Peyer's patch (tissue), 4 donors: ENCODE results near the gene SULT2B1. TPM values are rescaled to one million over a fixed set of nuclear protein-coding genes. Genes with fewer than 3 reads are reported as not detected.

Experiments
- DNase-seq, 3 donors: peaks; one replicate each; pipeline ENCODE4 v3.0.0-alpha.2; 2017 to 2019
- H3K27ac ChIP-seq, 4 donors: fragments of 200-600 bp; sonication (generic); one replicate each; pipeline ENCODE4 v1.5.1; 2016 to 2019
- H3K27me3 ChIP-seq, 2 donors: fragments of 200-600 bp; sonication (generic); one replicate each; pipeline ENCODE4 v1.5.1; 2019
- H3K36me3 ChIP-seq, 3 donors: fragments of 200-600 bp; sonication (generic); one replicate each; pipeline ENCODE4 v1.5.1; 2016 to 2019
- H3K4me1 ChIP-seq, 4 donors: fragments of 200-600 bp; sonication (generic); one replicate each; pipeline ENCODE4 v1.5.1; 2016 to 2019
- H3K4me3 ChIP-seq, 4 donors: fragments of 200-600 bp; sonication (generic); 1 replicate in 3 of 4; 2 replicates in 1 of 4; pipeline ENCODE4 v1.5.1; 2016 to 2019; ENCODE audit warnings: mild to moderate bottlenecking in 1 of 4
- H3K9me3 ChIP-seq, 4 donors: fragments of 200-600 bp; sonication (generic); one replicate each; pipeline ENCODE4 v1.5.1; 2016 to 2019; ENCODE audit warnings: mild to moderate bottlenecking in 1 of 4
- POLR2A ChIP-seq, 2 donors: fragments of 450-650 bp; IDR thresholded peaks; one replicate each; pipeline ENCODE4 v1.5.1; 2017; ENCODE audit warnings: antibody characterized with exemption in 2 of 2, mild to moderate bottlenecking in 2 of 2, moderate library complexity in 2 of 2
- total RNA-seq, 4 donors: library from RNA; depleted of rRNA; stranded (reverse); fragments of >200 nt; gene quantifications; one replicate each; pipeline ENCODE4 v1.1.0, GENCODE V29; 2016
- TF ChIP-seq, protein P1 (sequence below), 6 experiments: fragments of 450-650 bp in 4 of 6; fragments of 200-600 bp in 2 of 6; sonication (generic) in 1 of 6; IDR thresholded peaks; one replicate each; pipeline ENCODE4 v1.5.1; 2017 to 2019; ENCODE audit warnings: antibody characterized with exemption in 6 of 6, mild to moderate bottlenecking in 3 of 6, moderate library complexity in 1 of 6

SULT2B1 gene
- total RNA-seq, 4 donors from 2014 or later = 2.5 to 14.6 (median 5.9) TPM

DNA sequence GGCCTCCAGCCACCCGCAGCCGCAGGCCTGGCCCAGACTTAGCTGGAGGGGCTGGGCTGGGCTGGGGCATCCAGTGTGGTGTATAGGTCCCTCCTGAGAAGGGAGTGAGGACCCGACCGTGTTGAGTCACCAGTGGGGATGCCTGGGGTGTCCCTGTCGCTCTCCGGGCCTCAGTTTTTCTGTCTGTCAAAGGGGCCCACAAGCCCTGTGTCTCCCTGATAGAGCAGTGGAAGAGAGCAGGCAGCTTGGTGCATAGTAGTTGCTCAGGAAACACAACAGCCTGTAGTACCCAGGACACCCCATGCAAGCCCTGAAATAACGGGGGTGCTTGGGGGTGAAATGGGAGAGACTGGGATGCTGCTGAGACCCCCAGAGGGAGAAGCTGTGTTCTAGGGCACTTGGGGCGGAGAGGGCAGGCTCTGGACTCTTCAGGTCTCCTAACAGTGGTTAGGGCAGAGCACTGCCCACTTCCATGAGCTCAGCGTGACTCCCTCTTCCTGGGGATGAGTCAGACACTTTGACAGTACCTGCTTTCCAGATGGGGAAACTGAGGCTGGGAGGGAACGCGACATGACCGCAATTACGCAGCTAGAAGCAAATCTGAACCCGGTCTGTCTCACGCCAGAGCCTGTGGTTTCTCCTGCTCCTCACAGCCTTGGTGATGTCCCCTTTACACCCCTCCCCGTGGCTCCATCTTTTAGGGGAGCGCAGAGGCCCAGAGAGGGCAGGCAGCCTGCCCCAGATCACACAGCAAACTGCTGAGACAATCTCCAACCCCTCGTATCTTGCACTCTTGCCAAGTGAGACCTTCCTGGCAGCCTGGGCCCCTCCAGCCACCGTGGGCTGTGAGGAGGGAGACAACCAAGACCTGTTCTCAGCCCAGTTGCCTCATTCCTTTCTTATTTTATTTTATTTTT, 692 bp downstream of the SULT2B1 start:
- Histone ChIP-seq H3K27me3 (no peaks in the 10 kb centered on the region), H3K27ac (peak overlapping the region in 3 of 4 donors; percentile 32 to 88 (median 74)), H3K36me3 (no peaks in the 10 kb centered on the region), H3K4me3 (peak overlapping the region in 2 of 4 donors; percentile 37 to 40), H3K4me1 (peaks cover 0 to 41% (median 1%) of the 10 kb centered on the region in 4 donors), H3K9me3 (no peaks in the 10 kb centered on the region)
- no peak for DNase-seq
- no peak for TF ChIP-seq POLR2A (IDR thresholded peaks at IDR 0.05)
- TF ChIP-seq, protein P1, sequence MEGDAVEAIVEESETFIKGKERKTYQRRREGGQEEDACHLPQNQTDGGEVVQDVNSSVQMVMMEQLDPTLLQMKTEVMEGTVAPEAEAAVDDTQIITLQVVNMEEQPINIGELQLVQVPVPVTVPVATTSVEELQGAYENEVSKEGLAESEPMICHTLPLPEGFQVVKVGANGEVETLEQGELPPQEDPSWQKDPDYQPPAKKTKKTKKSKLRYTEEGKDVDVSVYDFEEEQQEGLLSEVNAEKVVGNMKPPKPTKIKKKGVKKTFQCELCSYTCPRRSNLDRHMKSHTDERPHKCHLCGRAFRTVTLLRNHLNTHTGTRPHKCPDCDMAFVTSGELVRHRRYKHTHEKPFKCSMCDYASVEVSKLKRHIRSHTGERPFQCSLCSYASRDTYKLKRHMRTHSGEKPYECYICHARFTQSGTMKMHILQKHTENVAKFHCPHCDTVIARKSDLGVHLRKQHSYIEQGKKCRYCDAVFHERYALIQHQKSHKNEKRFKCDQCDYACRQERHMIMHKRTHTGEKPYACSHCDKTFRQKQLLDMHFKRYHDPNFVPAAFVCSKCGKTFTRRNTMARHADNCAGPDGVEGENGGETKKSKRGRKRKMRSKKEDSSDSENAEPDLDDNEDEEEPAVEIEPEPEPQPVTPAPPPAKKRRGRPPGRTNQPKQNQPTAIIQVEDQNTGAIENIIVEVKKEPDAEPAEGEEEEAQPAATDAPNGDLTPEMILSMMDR (IDR thresholded peaks at IDR 0.05) = no peak

DNA sequence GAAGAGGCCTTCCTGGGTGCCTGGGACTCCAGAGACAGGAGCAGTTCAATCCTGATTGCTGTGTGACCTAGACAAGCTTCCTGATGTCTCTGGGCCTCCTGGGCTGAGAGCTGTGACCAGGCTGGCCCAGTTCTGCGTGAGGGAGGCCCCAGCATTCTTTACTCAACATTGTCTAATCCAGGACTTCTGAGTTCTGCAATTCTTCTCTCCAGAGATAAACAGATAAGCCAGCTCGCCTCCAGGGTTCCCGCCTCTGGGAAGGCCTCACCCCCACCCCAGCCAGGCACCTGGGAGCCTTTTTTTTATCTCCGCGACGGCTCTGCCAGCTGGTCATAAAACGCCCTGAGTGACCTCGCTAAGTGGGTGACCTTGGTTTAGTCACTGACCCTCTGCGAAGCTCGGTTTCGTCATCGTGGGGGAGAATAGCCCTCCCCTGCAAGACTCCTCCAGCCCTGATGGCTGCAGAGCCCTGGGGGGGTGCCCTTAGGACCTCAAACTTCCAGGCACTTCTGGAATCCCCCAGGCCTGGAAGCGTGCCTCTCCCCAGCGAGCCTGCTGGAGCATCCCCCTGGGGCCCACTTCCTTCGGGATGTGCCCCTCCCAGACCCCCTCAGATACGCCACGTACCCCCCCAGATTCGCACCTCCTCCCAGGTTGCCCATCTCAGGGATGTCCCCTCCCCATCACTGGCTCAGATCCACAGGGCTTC, 1.9 kb downstream of the SULT2B1 start:
- Histone ChIP-seq H3K9me3 (no peaks in the 10 kb centered on the region), H3K36me3 (no peaks in the 10 kb centered on the region), H3K4me1 (peaks cover 0 to 41% (median 1%) of the 10 kb centered on the region in 4 donors), H3K27me3 (no peaks in the 10 kb centered on the region), H3K4me3 (no peak overlapping the region), H3K27ac (peak overlapping the region in 2 of 4 donors; percentile 47 to 88)
- DNase-seq = peak in 2 of 3 donors; percentile 81 to 82
- TF ChIP-seq, protein P1 (IDR thresholded peaks at IDR 0.05) = no peak
- TF ChIP-seq POLR2A (IDR thresholded peaks at IDR 0.05) = no peak

DNA sequence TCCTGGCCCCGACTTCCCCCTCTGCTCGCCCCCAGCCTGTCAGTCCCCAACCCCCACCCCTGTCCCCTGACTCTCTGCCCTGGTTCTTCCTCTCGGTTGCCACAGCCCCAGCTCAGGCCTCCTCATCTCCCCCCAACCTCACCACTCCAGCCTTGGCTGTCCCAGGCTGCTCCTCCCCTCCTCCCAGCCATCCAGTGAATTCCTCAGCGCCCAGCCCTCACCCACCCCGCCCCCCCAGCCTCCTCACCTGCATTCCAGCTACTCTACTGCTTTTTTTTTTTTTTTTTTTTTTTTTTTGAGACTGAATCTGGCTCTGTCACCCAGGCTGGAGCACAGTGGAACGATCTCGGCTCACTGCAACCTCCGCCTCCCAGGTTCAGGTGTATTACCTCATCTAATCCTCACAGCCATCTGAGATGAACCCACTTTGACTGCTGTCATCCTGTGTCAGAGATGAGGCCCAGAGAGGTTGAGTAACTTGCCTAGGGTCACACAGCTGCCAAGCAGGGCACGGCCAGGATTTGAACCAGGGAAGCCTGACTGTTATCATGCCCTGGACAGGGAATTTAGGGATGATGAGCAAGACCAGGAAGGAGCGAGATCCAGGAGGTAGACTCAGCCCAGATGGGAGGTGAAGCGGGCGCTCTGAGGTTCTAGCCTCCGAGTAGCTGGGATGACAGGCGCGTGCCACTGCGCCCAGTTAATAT, 2.6 kb downstream of the SULT2B1 start:
- peak overlapping the region in 2 of 4 donors; percentile 47 to 88 for H3K27ac ChIP-seq
- no peaks in the 10 kb centered on the region for H3K9me3 ChIP-seq
- TF ChIP-seq, protein P1 (IDR thresholded peaks at IDR 0.05) = no peak
- TF ChIP-seq POLR2A (IDR thresholded peaks at IDR 0.05) = no peak
- H3K4me3 ChIP-seq = no peak overlapping the region
- H3K36me3 ChIP-seq = no peaks in the 10 kb centered on the region
- peaks cover 0 to 41% (median 1%) of the 10 kb centered on the region in 4 donors for H3K4me1 ChIP-seq
- no peaks in the 10 kb centered on the region for H3K27me3 ChIP-seq
- no peak for DNase-seq

DNA sequence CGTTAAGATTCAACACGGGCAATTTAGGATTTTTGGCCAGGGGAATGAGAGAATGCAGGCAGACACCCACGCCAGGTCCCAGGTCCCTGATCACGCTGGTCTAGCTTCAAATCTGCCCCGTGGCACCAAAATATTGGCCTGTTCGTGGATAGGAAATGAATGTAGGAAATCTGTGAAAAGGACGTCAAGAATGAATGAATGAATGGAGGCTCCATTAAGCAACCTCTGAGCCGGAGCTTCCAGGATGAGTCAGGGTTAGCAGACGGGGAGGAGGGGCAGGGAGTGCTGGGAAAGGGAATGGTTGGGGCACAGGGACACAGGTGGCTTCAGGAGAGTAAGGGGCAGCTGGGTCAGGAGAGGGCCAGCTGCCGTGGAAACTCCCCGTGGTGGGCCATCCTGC, 4.2 kb downstream of the SULT2B1 start:
- TF ChIP-seq, protein P1 (IDR thresholded peaks at IDR 0.05) = no peak
- no peak for TF ChIP-seq POLR2A (IDR thresholded peaks at IDR 0.05)
- Histone ChIP-seq H3K36me3 (no peaks in the 10 kb centered on the region), H3K4me1 (peaks cover 0 to 40% (median 1%) of the 10 kb centered on the region in 4 donors), H3K9me3 (no peaks in the 10 kb centered on the region), H3K27me3 (no peaks in the 10 kb centered on the region), H3K4me3 (no peak overlapping the region), H3K27ac (peak overlapping the region in 3 of 4 donors; percentile 1 to 79 (median 60))
- DNase-seq = peak in 2 of 3 donors; percentile 79 to 84

DNA sequence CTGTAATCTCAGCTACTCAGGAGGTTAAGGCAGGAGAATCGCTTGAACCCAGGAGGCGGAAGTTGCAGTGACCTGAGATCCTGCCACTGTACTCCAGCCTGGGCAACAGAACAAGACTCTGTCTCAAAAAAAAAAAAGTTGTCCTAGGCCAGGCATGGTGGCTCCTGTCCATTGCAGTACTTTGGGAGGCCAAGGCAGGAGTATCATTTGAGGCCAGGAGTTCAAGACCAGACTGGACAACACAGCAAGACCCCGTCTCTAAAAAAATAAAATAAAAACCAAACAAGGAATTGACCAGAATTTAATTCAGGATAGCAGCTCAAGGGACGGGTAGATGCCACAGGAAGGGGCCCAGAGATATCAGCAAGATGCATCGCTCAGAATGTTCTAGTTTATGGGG, 4.9 kb downstream of the SULT2B1 start:
- H3K27ac ChIP-seq = peak overlapping the region in 3 of 4 donors; percentile 1 to 79 (median 60)
- no peak overlapping the region for H3K4me3 ChIP-seq

More for the DNA sequence above, 4.9 kb downstream of the SULT2B1 start:
- H3K4me1 ChIP-seq = peaks cover 0 to 33% (median 1%) of the 10 kb centered on the region in 4 donors
- TF ChIP-seq, protein P1 (IDR thresholded peaks at IDR 0.05) = no peak
- no peak for TF ChIP-seq POLR2A (IDR thresholded peaks at IDR 0.05)
- H3K9me3 ChIP-seq = no peaks in the 10 kb centered on the region
- no peaks in the 10 kb centered on the region for H3K27me3 ChIP-seq
- no peaks in the 10 kb centered on the region for H3K36me3 ChIP-seq
- DNase-seq = no peak
